Immature natural killer cell (primary cell): ENCODE data around the gene PID1. TPM values are rescaled to one million over a fixed set of nuclear protein-coding genes. Genes with fewer than 3 reads are reported as not detected.

ENCODE experiments used
- DNase-seq, 3 donors: peaks; one replicate each; pipeline ENCODE4 v3.0.0; 2022; ENCODE audit warnings: mixed read lengths in 1 of 3
- H3K27ac Mint-ChIP-seq, 6 donors: one replicate each; pipeline ENCODE4 v1.8.0; 2020; ENCODE audit warnings: mixed read lengths in 6 of 6, mild to moderate bottlenecking in 5 of 6, inconsistent platforms in 4 of 6, moderate library complexity in 3 of 6
- H3K27me3 Mint-ChIP-seq, 3 donors: one replicate each; pipeline ENCODE4 v1.8.0; 2020 to 2021; ENCODE audit warnings: low read depth in 3 of 3, mild to moderate bottlenecking in 3 of 3, mixed read lengths in 3 of 3, moderate library complexity in 3 of 3, inconsistent platforms in 1 of 3
- H3K36me3 Mint-ChIP-seq, 3 donors: one replicate each; pipeline ENCODE4 v1.8.0; 2020; ENCODE audit warnings: mixed read lengths in 3 of 3, inconsistent platforms in 2 of 3, mild to moderate bottlenecking in 2 of 3
- H3K4me1 Mint-ChIP-seq, 2 donors: one replicate each; pipeline ENCODE4 v1.8.0; 2020; ENCODE audit warnings: inconsistent platforms in 2 of 2, mild to moderate bottlenecking in 2 of 2, mixed read lengths in 2 of 2, moderate library complexity in 1 of 2
- H3K4me3 Mint-ChIP-seq, 5 donors: one replicate each; pipeline ENCODE4 v1.8.0; 2020; ENCODE audit warnings: mild to moderate bottlenecking in 5 of 5, mixed read lengths in 5 of 5, inconsistent platforms in 3 of 5, moderate library complexity in 3 of 5
- H3K9me3 Mint-ChIP-seq, 6 donors: one replicate each; pipeline ENCODE4 v1.8.0; 2020; ENCODE audit warnings: mild to moderate bottlenecking in 6 of 6, mixed read lengths in 6 of 6, inconsistent platforms in 4 of 6, moderate library complexity in 3 of 6
- polyA plus RNA-seq, 3 donors: library from polyadenylated mRNA; unstranded; fragments of 300-500 nt; fragmentation: Illumina TruSeq; gene quantifications; one replicate each; pipeline ENCODE4 v1.2.3, GENCODE V29; 2021

Gene PID1
- polyA plus RNA-seq, 3 donors from 2014 or later = 0.38 to 2.8 TPM; not detected in 1

DNA sequence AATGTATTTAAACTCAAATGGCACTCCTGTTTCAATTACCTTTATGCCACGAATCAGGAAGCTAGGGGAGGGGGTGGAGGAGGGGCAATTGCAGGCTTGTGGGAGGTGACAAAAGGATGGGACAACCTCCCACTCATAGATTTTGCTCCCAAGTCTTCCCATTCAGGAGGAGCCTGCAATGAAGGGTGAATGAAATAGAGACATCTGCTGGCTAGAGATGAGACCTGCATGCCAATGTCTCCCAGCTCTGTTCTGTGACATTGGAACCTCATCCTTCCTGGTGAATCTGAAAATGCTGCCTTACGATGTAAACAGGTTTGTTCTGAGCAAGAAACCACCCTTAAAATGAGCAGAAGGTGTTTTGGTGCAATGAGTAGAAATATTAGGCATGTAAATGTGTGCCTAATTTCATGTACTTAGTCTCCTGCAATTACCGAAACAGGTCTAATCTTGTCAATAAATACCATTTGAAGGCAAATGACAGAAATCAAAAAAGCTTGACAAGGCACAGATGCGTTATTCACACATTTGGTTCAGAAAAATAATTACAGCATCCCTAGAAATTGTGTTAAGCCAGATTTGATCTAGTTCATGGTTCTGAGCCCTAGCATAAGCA lies 2.7 kb upstream of the PID1 start:
- H3K4me1 Mint-ChIP-seq = no peaks in the 10 kb centered on the region
- H3K27me3 Mint-ChIP-seq = peaks cover 2 to 7% (median 3%) of the 10 kb centered on the region in 3 donors
- H3K36me3 Mint-ChIP-seq = no peaks in the 10 kb centered on the region
- H3K9me3 Mint-ChIP-seq = no peaks in the 10 kb centered on the region
- H3K27ac Mint-ChIP-seq = no peak overlapping the region
- no peak for DNase-seq
- no peak overlapping the region for H3K4me3 Mint-ChIP-seq

- Mint-ChIP-seq H3K27me3 (peaks cover 2 to 7% (median 3%) of the 10 kb centered on the region in 3 donors), H3K4me3 (no peak overlapping the region), H3K9me3 (no peaks in the 10 kb centered on the region), H3K27ac (no peak overlapping the region), H3K4me1 (no peaks in the 10 kb centered on the region), H3K36me3 (no peaks in the 10 kb centered on the region)
- DNase-seq = no peak
Observed at GRCh38 chr2:229273006-229273722, 2.1 kb upstream of the PID1 start.

- Mint-ChIP-seq H3K4me3 (no peak overlapping the region), H3K27me3 (peaks cover 0 to 7% (median 3%) of the 10 kb centered on the region in 3 donors), H3K27ac (no peak overlapping the region), H3K36me3 (no peaks in the 10 kb centered on the region), H3K9me3 (no peaks in the 10 kb centered on the region), H3K4me1 (no peaks in the 10 kb centered on the region)
- DNase-seq = no peak
Observed at GRCh38 chr2:229269941-229270340, 1.1 kb downstream of the PID1 start.

DNA sequence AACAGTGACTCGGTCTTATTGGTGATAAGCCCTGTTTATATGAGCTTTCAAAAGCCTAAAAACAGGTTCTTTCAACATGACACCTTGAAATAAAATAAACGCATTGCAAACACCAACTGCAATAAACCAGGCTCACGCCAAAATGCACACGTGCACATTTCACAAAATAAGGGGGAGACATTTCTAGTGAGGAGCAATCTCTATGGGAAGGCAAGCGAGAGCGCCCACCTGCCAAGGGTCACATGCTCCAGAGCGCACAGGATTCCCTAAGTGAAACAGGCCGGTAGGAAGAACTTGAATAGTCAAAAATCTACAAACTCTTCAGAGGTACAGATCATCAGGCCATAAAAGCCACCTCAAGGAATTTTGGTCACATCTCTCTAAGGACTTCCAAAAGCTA lies 1.9 kb downstream of the PID1 start:
- Mint-ChIP-seq H3K27ac (no peak overlapping the region), H3K4me1 (no peaks in the 10 kb centered on the region), H3K27me3 (peaks cover 0 to 7% (median 3%) of the 10 kb centered on the region in 3 donors), H3K36me3 (no peaks in the 10 kb centered on the region), H3K4me3 (no peak overlapping the region), H3K9me3 (peaks cover 0 to 3% (median 0%) of the 10 kb centered on the region in 6 donors)
- DNase-seq = no peak

- peaks cover 0 to 5% (median 0%) of the 10 kb centered on the region in 6 donors for H3K9me3 Mint-ChIP-seq
- no peak overlapping the region for H3K4me3 Mint-ChIP-seq
- no peak overlapping the region for H3K27ac Mint-ChIP-seq
- H3K36me3 Mint-ChIP-seq = no peaks in the 10 kb centered on the region
- H3K27me3 Mint-ChIP-seq = peaks cover 0 to 7% (median 3%) of the 10 kb centered on the region in 3 donors
- no peaks in the 10 kb centered on the region for H3K4me1 Mint-ChIP-seq
- DNase-seq = no peak
Observed at GRCh38 chr2:229268626-229269025, 2.5 kb downstream of the PID1 start.

DNA sequence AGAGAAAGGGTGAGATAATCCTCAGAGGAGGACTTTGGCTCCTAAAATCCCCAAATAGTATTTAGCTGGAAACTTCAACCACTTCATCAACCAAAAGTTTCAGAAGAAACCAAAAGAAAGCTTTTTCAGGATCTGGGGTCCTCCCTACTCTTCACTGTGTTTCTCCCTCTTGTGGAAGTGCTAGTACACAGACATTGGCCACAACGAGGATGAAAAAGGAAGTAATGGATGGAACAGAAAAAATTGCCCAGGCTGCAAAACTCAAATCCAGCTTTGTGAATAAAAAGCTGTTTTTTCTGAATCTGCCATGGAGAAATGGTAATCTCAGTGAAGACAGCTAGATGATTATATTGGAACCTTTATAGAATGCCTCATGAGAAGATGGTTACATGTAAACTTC lies 4.0 kb downstream of the PID1 start:
- no peak overlapping the region for H3K27ac Mint-ChIP-seq
- no peaks in the 10 kb centered on the region for H3K4me1 Mint-ChIP-seq
- peaks cover 0 to 5% (median 0%) of the 10 kb centered on the region in 6 donors for H3K9me3 Mint-ChIP-seq
- H3K36me3 Mint-ChIP-seq = no peaks in the 10 kb centered on the region
- H3K27me3 Mint-ChIP-seq = peaks cover 0 to 3% (median 0%) of the 10 kb centered on the region in 3 donors
- H3K4me3 Mint-ChIP-seq = no peak overlapping the region
- no peak for DNase-seq

DNA sequence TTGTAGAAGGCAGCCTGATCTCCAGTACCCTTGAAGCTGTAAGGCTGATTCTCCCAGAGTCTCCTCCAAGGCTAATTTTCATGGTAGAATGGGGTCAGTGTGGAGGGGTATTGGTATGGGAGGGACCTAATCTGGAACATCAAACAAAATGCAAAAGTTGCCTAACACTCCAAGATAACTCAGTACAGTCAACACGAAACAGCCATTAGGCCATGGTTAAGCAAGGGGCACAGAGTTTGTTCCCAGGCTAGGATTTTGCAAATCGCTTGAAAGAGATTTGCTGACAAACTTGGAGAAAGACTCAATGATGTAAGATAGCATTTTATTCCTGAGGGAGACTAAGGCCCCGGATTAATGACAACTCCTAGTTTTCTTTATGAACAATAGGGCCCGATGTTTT lies 5.4 kb downstream of the PID1 start:
- H3K27ac Mint-ChIP-seq = no peak overlapping the region
- peaks cover 0 to 5% (median 2%) of the 10 kb centered on the region in 6 donors for H3K9me3 Mint-ChIP-seq
- no peak for DNase-seq
- H3K27me3 Mint-ChIP-seq = peaks cover 0 to 3% (median 0%) of the 10 kb centered on the region in 3 donors
- H3K4me1 Mint-ChIP-seq = no peaks in the 10 kb centered on the region
- no peaks in the 10 kb centered on the region for H3K36me3 Mint-ChIP-seq
- no peak overlapping the region for H3K4me3 Mint-ChIP-seq

GRCh38 chr2:229261599-229261998 lies 9.5 kb downstream of the PID1 start:
- Mint-ChIP-seq H3K27ac (no peak overlapping the region), H3K36me3 (no peaks in the 10 kb centered on the region), H3K27me3 (no peaks in the 10 kb centered on the region), H3K4me1 (no peaks in the 10 kb centered on the region), H3K4me3 (no peak overlapping the region), H3K9me3 (peaks cover 2 to 9% (median 6%) of the 10 kb centered on the region in 6 donors)
- no peak for DNase-seq

DNA sequence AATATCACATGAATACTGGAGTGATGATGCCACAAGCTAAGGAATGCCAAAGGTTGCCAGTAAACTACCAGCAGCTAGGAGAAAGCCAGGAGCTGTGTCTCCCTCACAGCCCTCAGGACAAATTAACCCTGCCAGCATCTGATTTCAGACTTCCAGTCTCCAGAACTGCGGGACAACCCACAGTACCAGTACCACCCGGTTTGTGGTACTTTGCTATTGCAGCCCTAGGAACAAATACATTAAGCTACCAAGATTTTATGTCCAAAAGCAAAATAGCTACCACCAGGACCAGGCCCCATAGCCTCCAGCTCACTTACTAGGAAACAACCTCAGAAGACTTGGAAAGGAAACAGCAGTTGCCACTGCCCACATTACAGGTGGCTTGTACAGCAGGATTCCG lies 10.0 kb downstream of the PID1 start:
- Mint-ChIP-seq H3K36me3 (no peaks in the 10 kb centered on the region), H3K27me3 (no peaks in the 10 kb centered on the region), H3K9me3 (peaks cover 2 to 9% (median 6%) of the 10 kb centered on the region in 6 donors), H3K4me3 (no peak overlapping the region), H3K4me1 (no peaks in the 10 kb centered on the region), H3K27ac (no peak overlapping the region)
- DNase-seq = no peak

- no peak overlapping the region for H3K4me3 Mint-ChIP-seq
Observed at GRCh38 chr2:229257985-229258384, 13.1 kb downstream of the PID1 start.

GRCh38 chr2:229256376-229256775 lies 14.7 kb downstream of the PID1 start:
- Mint-ChIP-seq H3K9me3 (peaks cover 2 to 14% (median 4%) of the 10 kb centered on the region in 6 donors), H3K36me3 (no peaks in the 10 kb centered on the region), H3K27ac (no peak overlapping the region), H3K4me3 (no peak overlapping the region), H3K27me3 (no peaks in the 10 kb centered on the region), H3K4me1 (no peaks in the 10 kb centered on the region)
- DNase-seq = no peak

More at GRCh38 chr2:229257985-229258384, 13.1 kb downstream of the PID1 start:
- no peak overlapping the region for H3K27ac Mint-ChIP-seq
- H3K36me3 Mint-ChIP-seq = no peaks in the 10 kb centered on the region
- H3K27me3 Mint-ChIP-seq = no peaks in the 10 kb centered on the region
- DNase-seq = no peak
- H3K9me3 Mint-ChIP-seq = peaks cover 2 to 9% (median 4%) of the 10 kb centered on the region in 6 donors
- H3K4me1 Mint-ChIP-seq = no peaks in the 10 kb centered on the region

- H3K27ac Mint-ChIP-seq = no peak overlapping the region
- DNase-seq = no peak
- no peaks in the 10 kb centered on the region for H3K36me3 Mint-ChIP-seq
- H3K9me3 Mint-ChIP-seq = peaks cover 0 to 6% (median 3%) of the 10 kb centered on the region in 6 donors
- H3K27me3 Mint-ChIP-seq = no peaks in the 10 kb centered on the region
- no peak overlapping the region for H3K4me3 Mint-ChIP-seq
- H3K4me1 Mint-ChIP-seq = no peaks in the 10 kb centered on the region
Observed at GRCh38 chr2:229254206-229254605, 16.9 kb downstream of the PID1 start.

DNA sequence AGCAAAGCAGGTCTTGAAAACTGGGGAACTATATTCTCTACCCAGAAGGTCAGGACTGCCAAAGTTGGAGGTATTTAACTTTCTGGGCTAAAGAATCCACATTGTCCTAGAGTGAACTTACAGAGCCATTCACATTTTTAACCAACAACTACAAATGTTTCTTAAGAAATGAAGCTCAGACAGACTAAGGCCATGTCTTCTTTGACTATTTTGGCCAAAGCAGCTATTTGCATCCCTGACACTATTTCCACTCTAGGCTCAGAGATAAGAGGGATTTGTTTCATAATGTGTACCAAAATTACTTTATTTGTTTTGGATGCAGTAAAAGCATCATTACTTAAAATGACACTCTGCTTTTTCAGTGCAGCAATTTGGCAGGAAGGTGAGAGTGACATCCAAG lies 18.1 kb downstream of the PID1 start:
- H3K27me3 Mint-ChIP-seq = no peaks in the 10 kb centered on the region
- peaks cover 0 to 5% (median 3%) of the 10 kb centered on the region in 6 donors for H3K9me3 Mint-ChIP-seq
- H3K27ac Mint-ChIP-seq = no peak overlapping the region
- H3K4me1 Mint-ChIP-seq = no peaks in the 10 kb centered on the region
- no peak overlapping the region for H3K4me3 Mint-ChIP-seq
- DNase-seq = no peak
- no peaks in the 10 kb centered on the region for H3K36me3 Mint-ChIP-seq

DNA sequence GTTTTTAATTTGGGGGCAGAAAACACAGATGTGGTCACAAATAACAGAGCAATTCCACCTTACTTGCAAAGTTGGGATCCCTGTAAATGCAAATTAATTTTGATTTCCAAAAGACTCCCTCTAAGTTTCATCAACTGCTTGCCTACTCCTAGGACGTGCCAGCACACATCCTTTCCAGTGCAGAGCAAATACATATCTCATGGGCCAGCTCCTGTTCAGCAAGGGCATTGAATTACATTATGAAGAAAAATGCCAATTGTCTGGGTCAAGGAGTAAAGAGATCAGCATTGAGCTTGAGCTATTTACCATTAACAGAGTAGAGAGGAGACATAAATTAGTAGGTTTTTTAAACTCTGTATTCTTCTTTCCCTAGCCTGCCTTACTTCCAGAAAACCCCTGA lies 18.8 kb downstream of the PID1 start:
- no peaks in the 10 kb centered on the region for H3K4me1 Mint-ChIP-seq
- H3K4me3 Mint-ChIP-seq = no peak overlapping the region
- no peaks in the 10 kb centered on the region for H3K27me3 Mint-ChIP-seq
- no peaks in the 10 kb centered on the region for H3K36me3 Mint-ChIP-seq
- H3K27ac Mint-ChIP-seq = no peak overlapping the region
- H3K9me3 Mint-ChIP-seq = peaks cover 0 to 5% (median 2%) of the 10 kb centered on the region in 6 donors
- DNase-seq = no peak
